Astrocyte (in vitro differentiated cells and primary cell): ENCODE measurements around the gene SLC1A7. TPM values are rescaled to one million over a fixed set of nuclear protein-coding genes. Genes with fewer than 3 reads are reported as not detected.
"Not testable (repeated sequence)": the region's sequence is repeated elsewhere in the genome, so short reads cannot be mapped to it uniquely, and the experiment has no call there.

Source experiments
- DNase-seq: peaks from one replicate; pipeline ENCODE4 v3.0.0-alpha.2; 2010; ENCODE audit warnings: low read depth
- FAIRE-seq: peaks from 2 replicates; lab custom pipeline; 2011; peaks lifted over from hg19 to GRCh38; lab: Jason Lieb, UNC
- H2AFZ ChIP-seq: 2 replicates; pipeline ENCODE4 v1.6.0; 2012; ENCODE audit warnings: low read depth, low read length, inconsistent platforms
- H3K27ac ChIP-seq: 2 replicates; pipeline ENCODE4 v1.5.1; 2011; ENCODE audit warnings: low read depth, low read length, inconsistent platforms
- H3K27me3 ChIP-seq: 2 replicates; pipeline ENCODE4 v1.6.0; 2011; ENCODE audit warnings: low read length, inconsistent platforms; ENCODE audit not compliant: insufficient read depth
- H3K36me3 ChIP-seq: 2 replicates; pipeline ENCODE4 v1.5.1; 2011; ENCODE audit warnings: low read length, inconsistent platforms; ENCODE audit not compliant: insufficient read depth
- H3K4me1 ChIP-seq: 2 replicates; pipeline ENCODE4 v1.5.1; 2011; ENCODE audit warnings: low read length, inconsistent platforms; ENCODE audit not compliant: insufficient read depth
- H3K4me2 ChIP-seq: 2 replicates; pipeline ENCODE4 v1.6.0; 2012; ENCODE audit warnings: low read length, inconsistent platforms
- H3K4me3 ChIP-seq: 2 replicates; pipeline ENCODE4 v1.5.1; 2011; ENCODE audit warnings: low read depth, mild to moderate bottlenecking, low read length, inconsistent platforms; ENCODE audit not compliant: insufficient read depth
- H3K79me2 ChIP-seq: 2 replicates; pipeline ENCODE4 v1.6.0; 2012; ENCODE audit warnings: mild to moderate bottlenecking, low read length, inconsistent platforms; ENCODE audit not compliant: insufficient read depth
- H3K9ac ChIP-seq: 2 replicates; pipeline ENCODE4 v1.6.0; 2012; ENCODE audit warnings: mild to moderate bottlenecking, low read length, inconsistent platforms
- H3K9me3 ChIP-seq: 2 replicates; pipeline ENCODE4 v1.5.1; 2012; ENCODE audit warnings: low read depth, mild to moderate bottlenecking, low read length, inconsistent platforms; ENCODE audit not compliant: insufficient read depth
- H4K20me1 ChIP-seq: 2 replicates; pipeline ENCODE4 v1.6.0; 2012; ENCODE audit warnings: low read length, inconsistent platforms; ENCODE audit not compliant: insufficient read depth
- H3K27ac Mint-ChIP-seq: one replicate; pipeline ENCODE4 v1.8.0; 2021; ENCODE audit warnings: mild to moderate bottlenecking, mixed read lengths; ENCODE audit not compliant: unreplicated experiment
- H3K27me3 Mint-ChIP-seq: one replicate; pipeline ENCODE4 v1.8.0; 2021; ENCODE audit warnings: low read depth, mixed read lengths; ENCODE audit not compliant: unreplicated experiment
- H3K36me3 Mint-ChIP-seq: one replicate; pipeline ENCODE4 v1.8.0; 2021; ENCODE audit warnings: low read depth, mixed read lengths; ENCODE audit not compliant: unreplicated experiment
- H3K4me1 Mint-ChIP-seq: one replicate; pipeline ENCODE4 v1.8.0; 2021; ENCODE audit warnings: low read depth, mixed read lengths; ENCODE audit not compliant: unreplicated experiment
- H3K4me3 Mint-ChIP-seq: one replicate; pipeline ENCODE4 v1.8.0; 2021; ENCODE audit warnings: mild to moderate bottlenecking, moderate library complexity, mixed read lengths; ENCODE audit not compliant: unreplicated experiment
- H3K9me3 Mint-ChIP-seq: one replicate; pipeline ENCODE4 v1.8.0; 2021; ENCODE audit warnings: mild to moderate bottlenecking, mixed read lengths; ENCODE audit not compliant: unreplicated experiment
- CTCF ChIP-seq: IDR thresholded peaks from 2 replicates; pipeline ENCODE4 v1.5.1; 2011; ENCODE audit warnings: low read depth, mild to moderate bottlenecking, inconsistent platforms, low read length, moderate library complexity; ENCODE audit not compliant: insufficient read depth
- EZH2 ChIP-seq: IDR thresholded peaks from 2 replicates; pipeline ENCODE4 v1.6.1; 2012; ENCODE audit warnings: mild to moderate bottlenecking, low read length, inconsistent platforms; ENCODE audit not compliant: insufficient read depth
- total RNA-seq: library from RNA; stranded (reverse); gene quantifications from 2 replicates; pipeline ENCODE4 v1.2.1, GENCODE V29; 2021

Gene SLC1A7
- total RNA-seq, 1 donor from 2014 or later = not detected

GRCh38 chr1:53188099-53188498, 45.7 kb upstream of the SLC1A7 start:
- no peak overlapping the region for H3K4me3 ChIP-seq
- no peaks in the 10 kb centered on the region for H4K20me1 ChIP-seq
- Mint-ChIP-seq H3K36me3 (no peaks in the 10 kb centered on the region), H3K4me3 (no peak overlapping the region), H3K9me3 (no peaks in the 10 kb centered on the region), H3K27me3 (peaks cover 5% of the 10 kb centered on the region), H3K4me1 (peaks cover 2% of the 10 kb centered on the region), H3K27ac (no peak overlapping the region)
- no peaks in the 10 kb centered on the region for H3K9me3 ChIP-seq
- H3K9ac ChIP-seq = no peak overlapping the region
- peaks cover 4% of the 10 kb centered on the region for H3K4me1 ChIP-seq
- FAIRE-seq = peak; percentile 13
- H3K27ac ChIP-seq = no peak overlapping the region
- no peaks in the 10 kb centered on the region for H3K36me3 ChIP-seq
- no peak overlapping the region for H3K4me2 ChIP-seq
- H3K79me2 ChIP-seq = no peaks in the 10 kb centered on the region
- peak; percentile 26 for DNase-seq
- no peaks in the 10 kb centered on the region for H3K27me3 ChIP-seq
- TF ChIP-seq CTCF (no peak), EZH2 (no peak)
- H2AFZ ChIP-seq = no peak overlapping the region

GRCh38 chr1:53187401-53187800, 45.0 kb upstream of the SLC1A7 start:
- Mint-ChIP-seq H3K4me1 (peaks cover 2% of the 10 kb centered on the region), H3K36me3 (no peaks in the 10 kb centered on the region), H3K4me3 (no peak overlapping the region), H3K9me3 (no peaks in the 10 kb centered on the region), H3K27me3 (peaks cover 5% of the 10 kb centered on the region), H3K27ac (no peak overlapping the region)
- no peak for DNase-seq
- Histone ChIP-seq H3K27me3 (no peaks in the 10 kb centered on the region), H3K27ac (no peak overlapping the region), H3K36me3 (no peaks in the 10 kb centered on the region), H3K79me2 (no peaks in the 10 kb centered on the region), H2AFZ (no peak overlapping the region), H3K9me3 (no peaks in the 10 kb centered on the region), H3K4me2 (no peak overlapping the region), H3K4me1 (peaks cover 5% of the 10 kb centered on the region), H4K20me1 (no peaks in the 10 kb centered on the region), H3K4me3 (no peak overlapping the region), H3K9ac (no peak overlapping the region)
- no peak for TF ChIP-seq CTCF
- no peak for TF ChIP-seq EZH2
- no peak for FAIRE-seq

GRCh38 chr1:53186533-53186932, 44.1 kb upstream of the SLC1A7 start:
- H3K27me3 Mint-ChIP-seq = peaks cover 5% of the 10 kb centered on the region
- no peak for TF ChIP-seq EZH2
- no peak for TF ChIP-seq CTCF
- H3K27me3 ChIP-seq = no peaks in the 10 kb centered on the region
- no peaks in the 10 kb centered on the region for H3K36me3 Mint-ChIP-seq
- no peak overlapping the region for H3K4me2 ChIP-seq
- H3K79me2 ChIP-seq = no peaks in the 10 kb centered on the region
- H3K4me1 Mint-ChIP-seq = peaks cover 2% of the 10 kb centered on the region
- H2AFZ ChIP-seq = no peak overlapping the region
- H3K36me3 ChIP-seq = no peaks in the 10 kb centered on the region
- H3K4me3 ChIP-seq = no peak overlapping the region
- no peak overlapping the region for H3K4me3 Mint-ChIP-seq
- H3K4me1 ChIP-seq = peaks cover 11% of the 10 kb centered on the region
- no peak overlapping the region for H3K9ac ChIP-seq
- no peak for DNase-seq
- H3K27ac Mint-ChIP-seq = no peak overlapping the region
- H3K27ac ChIP-seq = no peak overlapping the region
- H3K9me3 ChIP-seq = no peaks in the 10 kb centered on the region
- FAIRE-seq = no peak
- no peaks in the 10 kb centered on the region for H3K9me3 Mint-ChIP-seq
- H4K20me1 ChIP-seq = no peaks in the 10 kb centered on the region

GRCh38 chr1:53185955-53186297, 43.5 kb upstream of the SLC1A7 start:
- not testable (repeated sequence) for FAIRE-seq, DNase-seq, H3K4me3 Mint-ChIP-seq

More at GRCh38 chr1:53185955-53186297, 43.5 kb upstream of the SLC1A7 start:
- H3K79me2 ChIP-seq, H3K9ac ChIP-seq, H3K4me2 ChIP-seq, H3K4me3 ChIP-seq, H3K36me3 Mint-ChIP-seq, H3K4me1 Mint-ChIP-seq, H2AFZ ChIP-seq, H3K27me3 Mint-ChIP-seq, H4K20me1 ChIP-seq, H3K9me3 ChIP-seq, H3K27me3 ChIP-seq, H3K9me3 Mint-ChIP-seq, H3K27ac ChIP-seq, H3K36me3 ChIP-seq, H3K27ac Mint-ChIP-seq: not testable (repeated sequence)
- H3K4me1 ChIP-seq = peaks cover 11% of the 10 kb centered on the region
